Stimulated activated CD4-positive, alpha-beta T cell treated with anti-CD3 and anti-CD28 coated beads, TNF-alpha, amount 100 ng/mL, for 24 hours (primary cell): ENCODE results near the gene PRMT6.
A peak's percentile ranks its signal among the peaks of the same experiment; 100 is the strongest.
"Not testable (repeated sequence)": the region's sequence is repeated elsewhere in the genome, so short reads cannot be mapped to it uniquely, and the experiment has no call there.

Experiments
- DNase-seq, 3 experiments: peaks; one replicate each; pipeline ENCODE4 v3.0.0-alpha.2; 2020; ENCODE audit warnings: low read depth in 3 of 3

Gene PRMT6

DNA sequence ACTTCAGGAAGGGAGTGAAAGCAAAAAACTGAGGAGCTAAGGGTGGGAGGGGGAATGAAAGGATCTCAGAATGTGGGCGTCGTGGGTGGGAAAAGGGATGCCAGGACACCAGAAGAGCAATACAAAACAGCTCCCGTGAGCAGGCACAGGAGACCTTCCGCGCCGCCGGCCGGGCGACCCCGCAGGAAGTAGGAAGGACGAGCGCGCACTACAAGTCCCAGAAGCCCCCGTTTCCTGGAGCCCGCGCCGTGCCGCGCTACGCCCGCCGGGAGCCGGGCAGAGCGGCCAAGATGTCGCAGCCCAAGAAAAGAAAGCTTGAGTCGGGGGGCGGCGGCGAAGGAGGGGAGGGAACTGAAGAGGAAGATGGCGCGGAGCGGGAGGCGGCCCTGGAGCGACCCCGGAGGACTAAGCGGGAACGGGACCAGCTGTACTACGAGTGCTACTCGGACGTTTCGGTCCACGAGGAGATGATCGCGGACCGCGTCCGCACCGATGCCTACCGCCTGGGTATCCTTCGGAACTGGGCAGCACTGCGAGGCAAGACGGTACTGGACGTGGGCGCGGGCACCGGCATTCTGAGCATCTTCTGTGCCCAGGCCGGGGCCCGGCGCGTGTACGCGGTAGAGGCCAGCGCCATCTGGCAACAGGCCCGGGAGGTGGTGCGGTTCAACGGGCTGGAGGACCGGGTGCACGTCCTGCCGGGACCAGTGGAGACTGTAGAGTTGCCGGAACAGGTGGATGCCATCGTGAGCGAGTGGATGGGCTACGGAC lies at the start of gene PRMT6:
TSS of gene PRMT6 (plus strand) at position 249 of the 771 bp plus-strand sequence. CDS start at position 291, 42 bp downstream.
- peak; percentile 58 to 79 (median 71) for DNase-seq

DNA sequence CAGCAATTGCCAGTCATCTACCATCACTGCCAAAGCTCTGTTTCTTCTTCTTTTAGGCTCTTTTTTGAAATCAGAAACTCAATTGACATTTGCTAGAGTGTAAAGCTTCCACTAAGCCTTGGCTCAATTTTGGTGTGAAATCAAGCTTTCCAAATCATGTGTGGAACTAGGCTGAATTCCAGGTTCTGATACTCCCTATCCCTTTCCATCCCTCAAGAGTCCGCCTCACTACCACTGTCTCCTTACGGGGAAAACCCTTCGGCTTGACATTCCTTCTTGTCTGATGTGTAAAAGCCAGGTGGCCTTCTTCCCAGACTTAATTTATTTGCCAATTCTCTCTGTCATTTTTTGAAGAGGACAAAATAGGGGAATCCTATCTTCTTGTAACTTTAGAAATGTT lies 47.2 kb upstream of the PRMT6 start:
- DNase-seq, result no peak

DNA sequence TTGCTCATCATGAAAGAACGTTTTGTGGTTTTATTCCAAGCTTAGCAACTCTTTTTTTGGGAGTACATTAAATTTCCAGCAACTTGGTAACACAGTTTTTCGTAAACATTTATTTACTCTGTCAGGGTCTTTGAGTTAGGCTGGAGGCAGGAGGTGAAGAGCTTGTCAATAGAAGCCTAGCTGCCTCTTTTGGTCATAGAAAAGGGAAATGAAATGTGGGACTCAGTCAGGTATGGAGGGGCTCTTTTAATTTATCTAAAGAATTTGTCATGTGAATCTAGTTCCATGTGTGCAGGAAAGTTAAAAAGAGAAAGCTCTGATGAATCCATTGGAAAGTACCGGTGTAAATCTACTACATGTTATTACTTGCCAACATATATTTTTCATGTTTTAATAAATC lies 45.9 kb upstream of the PRMT6 start:
- DNase-seq, result no peak

DNA sequence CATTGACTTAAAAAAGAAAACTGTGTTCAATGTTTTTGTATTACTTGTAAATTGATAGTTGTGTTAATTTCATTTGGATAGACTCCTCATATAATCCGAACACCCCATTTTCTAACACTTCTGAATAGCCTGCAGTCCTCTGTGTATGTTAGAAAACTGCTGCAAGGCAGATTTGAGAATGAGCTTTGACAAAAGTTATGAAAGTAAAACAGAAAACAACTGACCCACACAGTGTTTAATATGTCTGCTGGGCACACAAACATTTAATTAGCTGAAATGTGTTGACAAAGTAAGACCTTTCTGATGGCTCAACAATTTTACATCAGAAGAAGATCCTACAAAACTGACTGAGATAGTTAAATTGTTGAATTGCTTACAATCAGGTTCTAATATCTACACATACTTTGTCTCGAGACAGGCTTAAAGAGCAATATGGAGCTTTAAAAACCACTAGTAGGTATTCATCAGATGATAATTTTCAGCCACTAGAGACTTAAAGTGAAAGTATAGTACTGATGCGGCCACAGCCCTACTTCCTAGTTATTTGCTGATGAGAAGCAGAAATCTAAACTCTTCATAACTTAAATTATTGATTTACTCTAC lies 40.0 kb upstream of the PRMT6 start:
- no peak for DNase-seq

DNA sequence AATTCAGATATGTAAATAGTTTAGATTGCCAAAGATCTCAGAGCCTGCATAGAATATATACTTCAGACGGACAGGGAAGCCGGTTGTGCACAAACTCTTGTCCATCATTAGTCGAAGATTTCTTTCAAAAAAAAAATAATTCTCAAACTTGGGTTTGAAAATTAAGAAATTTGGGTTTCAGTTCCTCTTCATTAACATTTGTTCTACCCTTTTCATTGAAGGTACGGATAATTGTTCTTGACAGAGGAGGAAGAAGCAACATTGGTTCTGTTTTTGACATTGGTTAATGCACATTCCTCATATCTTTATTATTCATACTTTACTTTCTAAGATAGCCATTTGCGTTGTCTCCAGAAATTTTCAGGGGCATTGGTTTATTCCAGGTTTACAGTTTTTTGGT lies 38.0 kb upstream of the PRMT6 start:
- DNase-seq, result no peak

DNA sequence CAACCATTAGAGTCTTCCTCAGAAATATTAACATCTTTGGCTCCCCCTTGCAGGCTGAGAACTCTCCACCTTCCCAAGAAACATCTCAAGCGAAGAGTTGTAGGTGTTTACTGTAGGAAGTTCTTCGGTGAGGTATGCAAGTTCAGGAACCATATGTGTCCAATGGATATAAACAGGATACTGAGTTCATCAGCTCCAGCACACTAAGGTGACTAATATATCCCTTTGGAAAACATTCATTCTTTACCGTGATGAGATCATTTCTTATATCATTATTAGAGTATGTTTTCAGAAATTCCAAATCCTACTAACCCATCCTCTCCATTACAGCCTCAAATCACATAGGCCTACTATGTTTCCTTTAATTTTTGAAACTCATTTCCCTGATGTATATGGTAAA lies 37.3 kb upstream of the PRMT6 start:
- no peak for DNase-seq

DNA sequence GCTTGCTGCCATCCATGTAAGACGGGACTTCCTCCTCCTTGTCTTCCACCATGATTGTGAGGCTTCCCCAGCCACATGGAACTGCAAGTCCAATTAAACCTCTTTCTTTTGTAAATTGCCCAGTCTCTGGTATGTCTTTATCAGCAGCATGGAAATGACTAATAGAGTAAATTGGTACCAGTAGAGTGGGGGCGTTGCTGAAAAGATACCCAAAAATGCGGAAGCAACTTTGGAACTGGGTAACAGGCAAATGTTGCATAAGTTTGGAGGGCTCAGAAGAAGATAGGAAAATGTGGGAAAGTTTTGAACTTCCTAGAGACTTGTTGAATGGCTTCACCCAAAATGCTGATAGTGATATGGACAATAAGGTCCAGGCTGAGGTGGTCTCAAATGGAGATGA lies 17.6 kb upstream of the PRMT6 start:
- DNase-seq, result not testable (repeated sequence)

DNA sequence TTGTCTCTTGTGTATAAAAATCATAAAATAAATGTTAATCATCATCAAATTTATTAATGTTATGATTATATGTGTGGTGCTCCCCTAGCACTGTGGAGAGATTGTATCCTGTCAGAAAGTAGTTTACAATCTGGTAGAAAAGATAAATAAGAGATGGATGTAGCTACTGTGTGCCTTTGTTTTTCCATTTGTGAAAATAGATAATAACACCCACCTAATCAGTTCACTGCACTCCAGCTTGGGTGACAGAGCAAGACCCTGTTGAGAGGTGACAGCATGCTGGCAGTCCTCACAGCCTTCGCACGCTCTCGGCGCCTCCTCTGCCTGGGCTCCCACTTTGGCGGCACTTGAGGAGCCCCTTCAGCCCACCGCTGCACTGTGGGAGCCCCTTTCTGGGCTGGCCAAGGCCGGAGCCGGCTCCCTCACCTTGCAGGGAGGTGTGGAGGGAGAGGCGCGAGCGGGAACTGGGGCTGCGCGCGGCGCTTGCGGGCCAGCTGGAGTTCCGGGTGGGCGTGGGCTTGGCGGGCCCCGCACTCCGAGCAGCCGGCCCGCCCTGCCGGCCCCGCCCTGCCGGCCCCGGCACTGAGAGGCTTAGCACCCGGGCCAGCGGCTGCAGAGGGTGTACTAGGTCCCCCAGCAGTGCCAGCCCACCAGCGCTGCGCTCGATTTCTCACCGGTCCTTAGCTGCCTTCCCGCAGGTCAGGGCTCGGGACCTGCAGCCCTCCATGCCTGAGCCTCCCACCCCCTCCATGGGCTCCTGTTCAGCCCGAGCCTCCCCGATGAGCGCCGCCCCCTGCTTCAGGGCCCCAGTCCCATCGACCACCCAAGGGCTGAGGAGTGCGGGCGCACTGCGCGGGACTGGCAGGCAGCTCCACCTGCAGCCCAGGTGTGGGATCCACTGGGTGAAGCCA lies 11.9 kb upstream of the PRMT6 start:
- not testable (repeated sequence) for DNase-seq

DNA sequence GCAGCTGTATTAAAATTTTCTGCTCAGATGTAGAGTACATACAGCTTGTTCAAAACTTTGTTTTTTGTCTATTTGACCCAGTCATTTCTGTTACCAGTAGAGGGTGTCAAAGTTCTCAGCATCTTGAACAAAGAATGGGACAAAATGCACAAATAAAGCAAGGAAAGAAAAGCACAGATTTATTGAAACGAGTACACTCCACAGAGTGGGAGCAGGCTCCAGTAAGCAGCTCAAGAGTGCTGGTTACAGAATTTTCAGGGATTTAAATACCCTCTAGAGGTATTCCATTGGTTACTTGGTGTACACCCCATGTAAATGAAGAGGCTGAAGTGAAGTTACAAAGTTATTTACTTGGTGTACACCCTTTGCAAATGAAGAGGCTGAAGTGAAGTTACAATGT lies 8.9 kb upstream of the PRMT6 start:
- DNase-seq, result no peak

DNA sequence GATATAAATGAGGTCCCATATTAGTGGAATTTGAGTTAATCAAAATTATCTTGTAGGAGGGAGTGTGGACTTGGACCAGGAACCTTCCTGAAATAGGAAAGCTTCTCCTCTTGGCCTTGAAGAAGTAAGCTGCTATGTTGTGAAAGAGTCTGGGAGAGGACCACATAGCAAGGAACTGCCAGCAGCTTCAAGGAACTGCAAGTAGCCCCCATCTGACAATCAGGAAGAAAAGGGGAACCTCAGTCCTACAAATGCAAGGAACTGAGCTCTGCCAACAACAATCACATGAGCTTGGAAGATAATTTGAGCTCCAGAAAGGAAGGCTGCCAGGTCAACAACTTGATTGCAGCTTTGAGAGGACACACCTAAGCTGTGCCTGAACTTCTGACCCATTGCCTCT lies 8.2 kb upstream of the PRMT6 start:
- DNase-seq, result no peak

DNA sequence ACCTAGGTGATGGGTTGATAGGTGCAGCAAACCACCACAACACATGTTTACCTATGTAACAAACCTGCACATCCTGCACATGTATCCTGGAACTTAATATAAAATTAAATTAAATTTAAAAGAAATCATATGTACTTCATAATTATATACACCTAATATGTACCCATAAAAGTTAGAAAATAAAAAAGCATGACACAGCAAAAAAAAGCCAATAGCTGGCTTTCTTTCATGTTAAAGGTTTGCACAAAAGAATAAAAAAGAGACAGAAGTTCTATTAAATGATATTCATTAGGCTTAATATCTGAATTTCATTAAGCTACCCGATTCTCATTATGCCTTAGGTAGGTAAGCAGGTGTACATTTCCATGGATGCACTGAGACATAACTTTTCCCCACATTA lies 5.2 kb upstream of the PRMT6 start:
- DNase-seq, result no peak

DNA sequence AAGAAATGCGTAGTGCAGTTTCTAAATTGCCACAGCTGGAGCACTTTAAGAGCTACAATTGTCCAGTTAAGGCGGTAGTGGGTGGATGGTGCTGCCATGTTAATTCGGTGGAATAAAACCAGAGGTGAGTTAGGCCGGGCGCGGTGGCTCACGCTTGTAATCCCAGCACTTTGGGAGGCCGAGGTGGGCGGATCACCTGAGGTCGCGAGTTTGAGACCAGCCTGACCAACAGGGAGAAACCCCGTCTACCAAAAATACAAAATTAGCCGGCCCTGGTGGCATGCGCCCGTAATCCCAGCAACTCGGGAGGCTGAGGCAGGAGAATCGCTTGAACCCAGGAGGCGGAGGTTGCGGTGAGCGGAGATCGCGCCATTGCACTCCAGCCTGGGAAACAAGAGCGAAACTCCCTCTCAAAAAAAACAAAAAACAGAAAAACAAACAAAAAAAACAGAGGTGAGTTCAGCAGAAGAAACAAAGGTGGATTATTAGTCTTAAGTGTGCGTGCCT lies 502 bp upstream of the PRMT6 start:
- DNase-seq, result not testable (repeated sequence)

DNA sequence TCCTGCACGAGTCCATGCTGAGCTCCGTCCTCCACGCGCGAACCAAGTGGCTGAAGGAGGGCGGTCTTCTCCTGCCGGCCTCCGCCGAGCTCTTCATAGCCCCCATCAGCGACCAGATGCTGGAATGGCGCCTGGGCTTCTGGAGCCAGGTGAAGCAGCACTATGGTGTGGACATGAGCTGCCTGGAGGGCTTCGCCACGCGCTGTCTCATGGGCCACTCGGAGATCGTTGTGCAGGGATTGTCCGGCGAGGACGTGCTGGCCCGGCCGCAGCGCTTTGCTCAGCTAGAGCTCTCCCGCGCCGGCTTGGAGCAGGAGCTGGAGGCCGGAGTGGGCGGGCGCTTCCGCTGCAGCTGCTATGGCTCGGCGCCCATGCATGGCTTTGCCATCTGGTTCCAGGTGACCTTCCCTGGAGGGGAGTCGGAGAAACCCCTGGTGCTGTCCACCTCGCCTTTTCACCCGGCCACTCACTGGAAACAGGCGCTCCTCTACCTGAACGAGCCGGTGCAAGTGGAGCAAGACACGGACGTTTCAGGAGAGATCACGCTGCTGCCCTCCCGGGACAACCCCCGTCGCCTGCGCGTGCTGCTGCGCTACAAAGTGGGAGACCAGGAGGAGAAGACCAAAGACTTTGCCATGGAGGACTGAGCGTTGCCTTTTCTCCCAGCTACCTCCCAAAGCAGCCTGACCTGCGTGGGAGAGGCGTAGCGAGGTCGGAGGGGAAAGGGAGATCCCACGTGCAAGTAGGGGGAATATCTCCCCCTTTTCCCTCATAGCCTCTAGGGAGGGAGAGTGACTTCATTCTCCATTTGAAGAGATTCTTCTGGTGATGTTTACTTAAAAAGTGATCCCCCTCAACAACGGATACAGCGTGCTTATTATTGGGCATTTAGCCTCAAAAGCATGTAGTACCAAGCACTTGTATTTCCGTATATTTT lies 991 bp downstream of the PRMT6 start:
- peak; percentile 10 to 61 (median 23) for DNase-seq

DNA sequence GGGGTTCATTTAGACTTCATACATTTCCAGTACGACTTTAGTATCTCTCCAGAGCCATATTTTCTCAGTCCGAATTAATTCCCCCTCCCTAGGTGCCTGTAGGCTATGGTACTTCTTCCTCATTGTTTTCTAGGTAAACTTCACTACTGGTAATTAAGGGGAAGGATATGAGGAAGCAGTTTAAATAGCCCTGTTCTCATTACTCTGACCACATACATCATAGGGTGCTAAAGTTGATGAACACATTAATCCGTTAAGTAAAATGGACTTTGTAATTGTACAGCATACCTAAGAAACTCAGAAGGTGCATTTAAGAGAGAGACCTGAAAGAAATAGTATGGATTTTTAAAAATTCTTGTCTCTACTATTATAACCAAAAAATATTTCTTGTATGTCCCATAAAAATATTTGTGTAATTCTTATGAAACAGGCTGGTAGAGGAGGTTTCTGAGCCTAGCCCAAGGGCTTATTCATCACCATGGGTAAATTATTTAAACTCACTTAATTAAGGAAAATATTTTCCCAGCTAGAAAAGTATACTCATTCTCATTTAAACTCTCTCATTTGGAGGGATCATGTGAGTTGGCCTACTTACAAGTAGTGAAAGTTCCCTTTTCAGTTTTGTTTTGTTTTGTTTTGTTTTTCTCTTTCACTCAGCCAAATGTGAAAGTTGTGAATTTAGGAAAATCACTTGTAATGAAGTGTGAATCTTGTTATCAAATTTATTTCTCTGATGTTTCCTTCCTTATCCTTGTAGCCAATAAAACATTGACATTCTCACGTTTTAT lies 2.0 kb downstream of the PRMT6 start:
- no peak for DNase-seq

DNA sequence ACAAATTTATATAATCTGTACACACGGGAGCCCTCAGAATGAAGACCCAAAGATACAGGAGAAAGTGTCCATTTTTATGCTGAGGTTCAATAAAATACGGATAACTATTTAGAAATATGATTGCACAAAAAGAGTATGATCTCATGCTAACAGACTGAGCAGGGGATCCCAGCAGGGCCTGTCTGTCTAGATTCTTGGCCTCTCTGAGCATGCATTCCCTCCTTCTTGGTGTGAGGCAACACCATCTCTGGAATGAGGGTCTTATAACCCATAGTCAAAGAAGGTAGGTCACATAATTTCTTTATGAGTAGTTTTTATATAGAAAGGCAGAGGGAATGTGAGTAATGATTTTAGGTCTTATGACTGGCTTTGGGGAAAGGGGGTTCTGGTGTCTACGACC lies 5.4 kb downstream of the PRMT6 start:
- DNase-seq, result no peak

DNA sequence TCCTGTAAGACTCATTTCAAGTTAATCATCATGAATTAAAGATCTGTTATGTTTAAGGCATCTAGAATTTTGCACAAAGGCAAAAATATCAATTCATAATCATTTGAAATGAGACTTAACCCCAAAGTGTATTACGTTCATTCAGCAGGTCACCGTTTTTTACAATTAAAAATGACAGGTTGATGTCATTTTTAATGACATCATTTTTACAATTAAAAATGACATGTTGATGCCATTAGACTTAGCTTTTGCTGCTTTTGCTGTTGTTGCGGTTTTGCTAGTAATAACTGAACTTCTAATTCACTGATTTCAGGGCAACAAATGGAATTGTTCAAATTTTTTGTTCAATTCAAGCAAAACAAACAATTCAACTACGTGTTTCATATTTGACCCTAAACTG lies 17.0 kb downstream of the PRMT6 start:
- no peak for DNase-seq

DNA sequence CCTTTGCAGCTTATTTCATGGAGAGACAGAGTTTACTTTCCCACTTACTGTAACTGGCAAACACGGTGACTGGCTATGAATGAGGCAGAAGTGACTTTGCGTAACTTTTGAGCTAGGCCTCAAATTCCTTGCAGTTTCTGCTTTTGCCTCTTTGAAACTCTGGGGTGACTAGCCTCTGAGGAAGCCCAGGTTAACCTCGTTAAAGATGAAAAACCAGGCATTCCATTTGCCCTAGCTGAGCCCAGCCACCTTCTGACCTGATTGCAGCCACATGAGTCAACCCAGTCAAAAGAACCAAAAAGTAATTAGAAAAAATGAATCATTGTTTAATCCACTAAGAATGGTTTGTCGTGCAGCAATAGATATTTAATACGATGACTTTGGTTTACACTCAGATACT lies 20.4 kb downstream of the PRMT6 start:
- DNase-seq, result no peak

DNA sequence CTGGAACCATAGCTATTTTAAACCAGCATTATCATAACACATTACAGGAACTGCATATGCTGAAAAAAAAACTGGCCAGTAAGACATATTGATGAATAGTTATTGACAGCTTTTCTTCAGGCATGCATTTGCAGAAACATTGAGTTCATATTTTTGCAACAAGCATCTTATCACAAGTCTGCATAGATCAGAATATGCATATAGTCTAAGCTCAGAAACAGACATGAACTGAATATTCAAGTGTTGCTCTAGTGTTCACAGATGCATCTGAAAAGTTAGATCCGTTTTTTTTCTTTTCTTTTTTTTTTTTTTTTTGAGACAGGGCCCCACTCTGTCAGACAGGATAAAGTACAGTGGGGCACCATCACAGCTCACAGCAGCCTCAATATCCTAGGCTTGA lies 22.8 kb downstream of the PRMT6 start:
- no peak for DNase-seq

DNA sequence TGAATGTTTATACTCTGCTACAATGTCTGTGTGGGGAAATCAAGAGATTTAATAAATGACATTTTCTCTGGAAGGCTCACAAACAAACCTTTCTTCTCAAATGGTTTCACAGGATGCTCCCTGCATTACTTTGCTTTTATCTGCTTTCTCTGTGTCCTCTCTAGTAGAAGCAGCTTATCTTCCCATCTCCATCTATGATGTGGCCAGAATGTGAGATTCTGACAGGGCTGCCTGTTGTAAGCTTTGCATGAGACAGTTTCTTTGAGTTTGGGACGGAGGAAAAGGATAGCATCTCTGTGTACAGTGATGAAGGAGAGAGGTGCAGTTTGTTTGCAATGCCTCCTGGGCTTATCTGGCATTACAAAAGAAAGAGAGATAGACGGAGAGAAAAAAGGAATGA lies 24.6 kb downstream of the PRMT6 start:
- no peak for DNase-seq

DNA sequence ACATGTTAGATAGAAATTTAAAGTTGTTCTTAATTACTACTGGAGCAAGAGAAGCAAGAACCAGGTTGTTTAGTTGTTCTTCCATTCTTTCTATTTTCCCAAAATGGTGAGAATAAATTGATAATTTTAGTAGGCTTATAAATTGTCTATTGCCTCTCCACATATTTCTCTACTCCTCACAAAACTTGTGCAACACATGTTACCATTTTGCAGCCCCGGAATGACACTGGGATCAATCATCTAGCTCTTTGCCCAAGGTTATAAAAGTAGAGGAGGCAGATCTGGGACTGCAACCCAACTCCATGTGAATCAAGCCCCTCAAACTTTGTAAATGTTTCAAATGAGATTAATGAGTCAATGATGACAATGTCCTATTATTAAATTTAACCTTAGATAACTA lies 34.9 kb downstream of the PRMT6 start:
- no peak for DNase-seq
